Mesodermal cell (in vitro differentiated cells): ENCODE data around the gene SH3PXD2B.
"Not testable (repeated sequence)": the region's sequence is repeated elsewhere in the genome, so short reads cannot be mapped to it uniquely, and the experiment has no call there.

ENCODE experiments used
- H3K27ac ChIP-seq: 2 replicates; pipeline ENCODE4 v1.7.0; 2013; ENCODE audit warnings: mild to moderate bottlenecking, low read depth, low read length, moderate library complexity; ENCODE audit not compliant: severe bottlenecking
- H3K36me3 ChIP-seq: 2 replicates; pipeline ENCODE4 v1.7.1; 2013; ENCODE audit warnings: mild to moderate bottlenecking, low read length, moderate library complexity; ENCODE audit not compliant: control insufficient read depth, insufficient read depth
- H3K4me1 ChIP-seq: one replicate; pipeline ENCODE4 v1.7.1; 2013; ENCODE audit warnings: mild to moderate bottlenecking, low read length; ENCODE audit not compliant: insufficient read depth, control insufficient read depth, poor library complexity, severe bottlenecking
- H3K4me3 ChIP-seq: 2 replicates; pipeline ENCODE4 v1.7.0; 2013; ENCODE audit warnings: low read length, control low read depth, mild to moderate bottlenecking; ENCODE audit not compliant: insufficient read depth, poor library complexity, severe bottlenecking; ENCODE audit errors: extremely low read depth
- H3K9me3 ChIP-seq: 2 replicates; pipeline ENCODE4 v1.7.1; 2013; ENCODE audit warnings: mild to moderate bottlenecking, low read length, moderate library complexity; ENCODE audit not compliant: control insufficient read depth
- WGBS, 2 experiments: methylation state at CpG; one replicate each; pipeline ENCODE4 v1.1.5; 2013; ENCODE audit warnings: missing lambda C conversion rate in 2 of 2; ENCODE audit not compliant: insufficient coverage in 2 of 2; 5-methylcytosine and 5-hydroxymethylcytosine counted together

SH3PXD2B gene

DNA sequence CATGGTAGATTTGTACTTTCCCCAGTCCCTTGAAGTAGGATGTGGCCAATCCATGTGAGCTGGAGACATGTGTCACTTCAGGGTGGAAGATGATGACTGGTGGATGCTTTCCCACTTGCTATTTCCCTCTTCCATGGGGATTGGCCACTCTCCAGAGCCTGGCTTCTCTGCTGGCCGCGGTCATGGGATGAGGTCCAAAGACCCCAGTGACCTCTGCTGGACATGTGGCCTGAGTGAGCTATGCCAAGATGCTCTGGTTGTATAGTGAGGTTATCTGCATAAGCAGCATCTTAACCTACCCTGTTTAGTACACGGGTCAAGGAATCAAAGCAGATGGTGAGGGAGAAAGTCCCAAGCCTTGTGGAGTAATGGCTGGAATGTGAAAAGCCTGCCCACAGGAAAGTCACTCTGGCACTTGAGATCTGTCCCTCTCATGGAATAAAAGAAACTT is 47.1 kb downstream of the SH3PXD2B start:
- Histone ChIP-seq H3K27ac (no peak overlapping the region), H3K4me3 (no peak overlapping the region), H3K36me3 (peaks cover 79% of the 10 kb centered on the region), H3K4me1 (peaks cover 12% of the 10 kb centered on the region), H3K9me3 (peaks cover 5% of the 10 kb centered on the region)
- 90 to 100% methylated on average over 1 of the region's 3 CpGs for WGBS, 2 experiments

DNA sequence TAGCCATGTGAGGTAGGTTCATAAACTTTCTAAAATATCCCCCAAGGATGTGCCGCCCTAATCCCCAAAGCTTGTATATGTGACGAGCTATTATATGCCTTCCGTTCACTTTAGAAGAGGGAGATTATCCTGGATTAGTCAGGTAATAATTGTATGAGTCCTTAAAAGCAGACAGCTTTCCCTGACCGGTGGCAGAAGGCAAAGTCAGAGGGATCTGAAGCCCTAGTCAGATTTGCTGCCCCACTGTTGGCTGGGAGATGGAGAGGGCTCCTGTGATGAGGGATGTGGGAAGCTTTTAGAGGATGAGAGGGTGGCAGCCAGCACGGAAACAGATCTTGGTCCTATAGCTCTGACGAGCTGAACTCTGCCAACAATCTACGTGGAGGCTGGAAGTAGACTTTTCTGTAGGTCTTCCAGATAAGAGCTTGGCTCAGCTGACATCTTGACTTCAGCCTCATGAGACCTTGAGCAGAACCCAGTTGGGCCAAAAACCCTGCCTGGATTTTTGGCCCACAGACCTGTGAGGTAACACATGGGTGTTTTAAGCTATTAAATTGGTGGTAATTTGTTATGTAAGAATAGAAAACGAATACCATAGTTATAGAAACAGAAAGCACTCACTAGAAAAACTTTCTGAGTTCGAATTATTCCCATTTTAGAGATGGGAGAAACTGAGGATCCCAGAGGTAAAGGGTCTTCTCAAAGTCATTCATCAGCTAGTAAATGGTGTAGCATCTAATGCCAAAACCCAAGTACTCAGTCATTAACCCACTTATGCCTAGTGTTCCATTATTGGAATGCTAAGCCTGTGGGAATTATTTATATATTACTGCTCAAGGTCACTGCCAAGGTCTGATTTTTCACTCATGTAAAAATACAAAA is 48.9 kb downstream of the SH3PXD2B start:
- H3K36me3 ChIP-seq = peaks cover 75% of the 10 kb centered on the region
- peaks cover 12% of the 10 kb centered on the region for H3K4me1 ChIP-seq
- H3K27ac ChIP-seq = no peak overlapping the region
- no peak overlapping the region for H3K4me3 ChIP-seq
- peaks cover 5% of the 10 kb centered on the region for H3K9me3 ChIP-seq
- 95 to 99% methylated on average over 5 to 7 of the region's 9 CpGs for WGBS, 2 experiments

DNA sequence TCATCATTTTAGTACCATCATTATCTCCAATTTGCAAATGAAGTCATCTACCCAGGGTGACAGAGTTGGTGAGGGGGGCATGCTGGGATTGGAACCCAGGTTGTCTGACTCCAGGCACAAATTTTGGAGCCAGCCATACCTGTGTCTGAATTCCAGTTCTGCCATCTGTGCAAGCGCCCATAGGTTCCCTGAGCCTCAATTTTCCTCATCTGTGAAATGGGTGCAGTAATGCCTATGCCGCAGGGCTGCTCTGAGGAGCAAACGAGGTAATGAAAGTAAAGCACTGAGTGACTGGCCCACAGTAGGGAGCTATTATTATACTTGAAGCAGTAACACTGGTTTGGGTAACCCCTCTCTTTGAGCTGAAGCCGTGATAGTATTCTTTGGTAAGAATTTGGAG is 49.6 kb downstream of the SH3PXD2B start:
- Histone ChIP-seq H3K36me3 (peaks cover 72% of the 10 kb centered on the region), H3K27ac (no peak overlapping the region)
- 92% methylated on average over 4 of the region's 4 CpGs for WGBS, 2 experiments

DNA sequence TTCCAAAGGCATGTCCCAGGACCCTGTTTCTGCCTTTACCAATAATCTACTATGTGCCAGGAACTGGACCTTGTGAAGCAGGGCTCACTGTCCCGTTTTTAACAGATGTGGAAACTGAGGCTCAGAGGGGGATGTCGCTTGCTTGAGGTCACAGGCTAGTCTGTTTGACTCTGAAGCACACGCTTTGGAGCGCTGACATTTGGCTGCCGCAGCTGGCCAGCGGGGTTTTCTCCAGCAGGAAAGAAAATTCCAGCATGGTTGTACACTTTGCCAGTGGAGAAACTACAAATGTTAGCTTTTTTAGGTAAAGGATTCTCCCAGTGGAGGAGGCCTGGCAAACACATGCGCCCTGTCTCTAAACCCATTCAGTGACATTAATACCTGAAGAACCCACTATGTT is 50.5 kb downstream of the SH3PXD2B start:
- Histone ChIP-seq H3K4me3 (no peak overlapping the region), H3K36me3 (peaks cover 81% of the 10 kb centered on the region), H3K27ac (peak overlapping the region; percentile 74)

More for the DNA sequence above, 49.6 kb downstream of the SH3PXD2B start:
- Histone ChIP-seq H3K9me3 (peaks cover 5% of the 10 kb centered on the region), H3K4me3 (no peak overlapping the region), H3K4me1 (peaks cover 12% of the 10 kb centered on the region)

DNA sequence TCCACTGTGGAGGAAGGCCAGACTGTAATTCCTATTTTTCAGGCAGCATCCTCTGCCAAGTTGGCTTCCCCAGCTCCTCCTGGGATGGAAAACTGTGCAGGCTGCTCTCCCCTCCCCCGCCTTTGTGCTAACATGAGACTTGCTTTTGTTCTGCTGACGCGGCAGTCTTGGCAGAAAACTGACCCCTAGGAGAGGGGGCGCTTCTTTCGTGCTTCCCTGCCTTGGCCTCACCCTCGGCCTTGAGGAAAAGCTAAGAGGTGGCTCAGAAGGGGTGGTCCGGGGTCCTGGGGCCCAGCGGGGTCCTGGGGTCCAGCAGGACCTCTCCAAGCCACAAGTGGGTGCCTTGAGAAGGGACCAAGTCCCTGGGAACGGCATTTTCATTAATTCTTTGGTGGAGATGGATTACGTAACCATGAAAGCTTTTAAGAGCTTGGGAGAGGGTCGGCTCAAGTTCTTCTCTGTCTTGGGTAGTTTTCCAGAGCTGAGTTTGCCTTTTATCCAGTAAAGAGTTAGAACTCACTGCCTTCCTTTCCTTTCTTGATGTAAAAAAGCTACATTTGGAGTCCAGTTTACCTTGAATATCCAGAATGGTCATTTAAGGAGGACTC is 51.0 kb downstream of the SH3PXD2B start:
- H3K9me3 ChIP-seq = peaks cover 8% of the 10 kb centered on the region
- H3K4me3 ChIP-seq = no peak overlapping the region

More for the DNA sequence above, 50.5 kb downstream of the SH3PXD2B start:
- 92 to 94% methylated on average over 6 of the region's 7 CpGs for WGBS, 2 experiments
- Histone ChIP-seq H3K9me3 (peaks cover 5% of the 10 kb centered on the region), H3K4me1 (peaks cover 12% of the 10 kb centered on the region)

DNA sequence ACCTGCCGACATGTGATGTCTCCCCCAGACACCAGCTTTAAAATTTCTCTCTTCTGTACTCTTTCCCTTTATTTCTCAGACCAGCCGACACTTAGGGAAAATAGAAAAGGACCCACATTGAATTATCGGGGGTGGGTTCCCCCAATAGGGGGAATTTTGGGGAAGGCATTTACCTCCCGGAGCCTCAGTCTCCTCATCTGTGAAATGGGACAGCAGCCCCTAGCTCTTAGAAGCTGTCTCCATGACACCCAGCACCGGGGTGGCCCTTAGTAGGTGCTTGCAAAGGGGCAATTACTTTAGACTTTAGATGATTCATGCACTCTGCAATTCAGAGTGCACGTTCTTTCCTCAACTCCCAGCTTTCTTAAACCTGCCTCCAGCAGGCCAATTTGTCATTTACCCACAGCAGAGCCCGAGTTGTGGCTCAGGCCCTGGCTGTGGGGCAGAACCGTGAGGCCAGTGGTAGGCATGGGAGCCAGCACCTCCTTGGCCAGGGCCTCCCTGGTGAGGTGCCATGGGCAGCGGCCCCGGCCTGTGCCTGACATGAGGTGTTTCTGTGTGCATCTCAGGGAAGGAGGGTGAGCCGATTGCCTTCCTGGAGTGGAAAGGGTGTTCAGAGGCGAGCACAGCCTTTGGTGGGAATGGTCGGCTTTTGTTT is 51.7 kb downstream of the SH3PXD2B start:
- no peak overlapping the region for H3K4me3 ChIP-seq
- peaks cover 91% of the 10 kb centered on the region for H3K36me3 ChIP-seq
- peaks cover 8% of the 10 kb centered on the region for H3K9me3 ChIP-seq
- WGBS, 2 experiments = 88 to 92% methylated on average over 8 to 11 of the region's 13 CpGs
- H3K4me1 ChIP-seq = peaks cover 5% of the 10 kb centered on the region
- H3K27ac ChIP-seq = no peak overlapping the region

More for the DNA sequence above, 51.0 kb downstream of the SH3PXD2B start:
- peak overlapping the region; percentile 74 for H3K27ac ChIP-seq
- peaks cover 87% of the 10 kb centered on the region for H3K36me3 ChIP-seq
- 78 to 81% methylated on average over 9 to 11 of the region's 11 CpGs for WGBS, 2 experiments
- H3K4me1 ChIP-seq = peaks cover 11% of the 10 kb centered on the region

DNA sequence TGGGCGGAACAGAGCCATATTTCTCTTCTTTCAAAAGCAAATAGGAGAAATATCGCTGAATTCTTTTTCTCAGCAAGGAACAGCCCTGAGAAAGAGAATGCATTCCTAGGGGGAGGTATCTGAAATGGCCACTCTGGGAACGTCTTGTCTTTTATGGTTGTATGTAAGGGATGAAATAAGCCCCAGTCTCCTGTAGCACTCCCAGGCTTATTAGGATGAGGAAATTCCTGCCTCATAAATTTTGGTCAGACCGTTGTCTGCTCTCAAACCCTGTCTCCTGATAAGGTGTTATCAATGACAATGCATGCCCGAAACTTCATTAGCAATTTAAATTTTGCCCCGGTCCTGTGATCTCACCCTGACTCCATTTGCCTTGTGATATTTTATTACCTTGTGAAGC is 52.3 kb downstream of the SH3PXD2B start:
- H3K4me1 ChIP-seq, H3K9me3 ChIP-seq, H3K27ac ChIP-seq, H3K4me3 ChIP-seq: not testable (repeated sequence)
- peaks cover 90% of the 10 kb centered on the region for H3K36me3 ChIP-seq
- WGBS, 2 experiments = 45% methylated on average over 2 of the region's 6 CpGs; no CpG with 5 or more reads in 1 of the 2 experiments

DNA sequence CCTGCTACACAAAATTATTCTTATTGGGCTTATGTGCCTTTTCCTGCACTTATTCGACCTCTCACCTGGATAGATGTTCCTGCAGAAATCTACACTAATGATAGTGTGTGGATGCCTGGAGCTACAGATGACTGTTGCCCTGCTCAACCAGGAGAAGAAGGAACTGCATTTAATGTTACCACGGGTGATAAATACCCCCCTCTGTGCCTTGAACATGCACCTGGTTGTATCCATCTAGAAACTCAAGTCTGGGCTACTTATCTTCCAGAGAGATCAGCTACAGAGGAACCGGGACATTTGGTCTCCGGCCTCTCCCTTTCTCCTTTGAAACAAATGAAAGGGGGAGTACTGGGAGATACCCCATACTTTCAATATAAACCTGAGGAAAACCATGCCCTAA is 54.5 kb downstream of the SH3PXD2B start:
- 96 to 100% methylated on average over 1 to 3 of the region's 4 CpGs for WGBS, 2 experiments
- Histone ChIP-seq H3K36me3 (peaks cover 89% of the 10 kb centered on the region), H3K4me1 (peaks cover 3% of the 10 kb centered on the region), H3K4me3 (no peak overlapping the region), H3K9me3 (peaks cover 8% of the 10 kb centered on the region), H3K27ac (no peak overlapping the region)

DNA sequence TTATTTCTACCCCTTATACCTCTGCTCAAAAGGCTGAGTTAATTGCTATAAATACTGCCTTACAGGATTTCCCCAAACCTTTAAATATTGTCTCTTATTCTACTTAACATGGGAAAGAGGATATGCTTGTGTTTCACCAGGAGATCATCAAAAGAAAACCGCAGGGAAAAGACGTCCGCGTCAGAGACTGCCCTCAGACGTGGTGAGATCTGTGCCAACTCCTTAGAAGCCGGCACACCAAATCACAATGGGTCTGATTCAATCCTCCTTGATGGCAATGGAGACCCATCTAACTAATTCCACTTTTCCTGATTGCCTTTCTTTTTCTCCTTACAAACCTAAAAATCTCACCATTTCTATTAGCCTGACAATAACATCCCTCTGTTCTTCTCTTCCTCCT is 55.0 kb downstream of the SH3PXD2B start:
- peaks cover 3% of the 10 kb centered on the region for H3K4me1 ChIP-seq
- 86 to 94% methylated on average over 5 to 6 of the region's 6 CpGs for WGBS, 2 experiments
- H3K36me3 ChIP-seq = peaks cover 89% of the 10 kb centered on the region
- no peak overlapping the region for H3K4me3 ChIP-seq
- peaks cover 8% of the 10 kb centered on the region for H3K9me3 ChIP-seq
- no peak overlapping the region for H3K27ac ChIP-seq

DNA sequence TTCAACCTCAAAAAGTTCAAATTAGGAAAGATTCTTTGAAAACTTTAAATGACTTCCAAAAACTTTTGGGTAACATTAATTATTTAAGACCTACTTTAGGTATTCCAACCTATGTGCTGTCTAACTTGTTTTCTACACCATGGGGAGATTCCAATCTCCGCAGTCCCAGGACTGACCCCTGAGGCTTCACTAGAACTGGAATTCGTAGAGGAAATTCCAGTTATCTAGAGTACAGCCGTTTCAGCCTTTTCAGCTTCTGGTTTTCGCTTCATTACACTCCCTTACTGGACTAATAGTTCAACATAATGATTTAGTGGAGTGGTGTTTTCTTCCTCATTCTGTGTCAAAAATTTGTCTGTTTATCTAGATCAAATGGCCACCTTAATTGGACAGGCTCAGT is 55.7 kb downstream of the SH3PXD2B start:
- H3K4me3 ChIP-seq, H3K4me1 ChIP-seq, H3K27ac ChIP-seq, H3K9me3 ChIP-seq: not testable (repeated sequence)
- WGBS, 2 experiments = 83% methylated on average over 1 of the region's 4 CpGs; no CpG with 5 or more reads in 1 of the 2 experiments
- H3K36me3 ChIP-seq = peaks cover 89% of the 10 kb centered on the region
